Chondrocyte (in vitro differentiated cells): Measurements from ENCODE around the gene GPR27. TPM values are rescaled to one million over a fixed set of nuclear protein-coding genes. Genes with fewer than 3 reads are reported as not detected.

Experiments used
- DNase-seq: peaks from one replicate; pipeline ENCODE4 v3.0.0; 2021; ENCODE audit warnings: mixed read lengths, low spot score
- H3K27ac Mint-ChIP-seq: one replicate; pipeline ENCODE4 v1.8.0; 2021; ENCODE audit warnings: mild to moderate bottlenecking, moderate library complexity, mixed read lengths; ENCODE audit not compliant: unreplicated experiment
- H3K27me3 Mint-ChIP-seq: 2 replicates; pipeline ENCODE4 v1.8.0; 2021; ENCODE audit warnings: low read depth, mixed read lengths
- H3K36me3 Mint-ChIP-seq: 2 replicates; pipeline ENCODE4 v1.8.0; 2021; ENCODE audit warnings: low read depth, mixed read lengths
- H3K4me1 Mint-ChIP-seq: 2 replicates; pipeline ENCODE4 v1.8.0; 2021; ENCODE audit warnings: low read depth, mild to moderate bottlenecking, mixed read lengths
- H3K4me3 Mint-ChIP-seq: one replicate; pipeline ENCODE4 v1.8.0; 2021; ENCODE audit warnings: mild to moderate bottlenecking, moderate library complexity, mixed read lengths; ENCODE audit not compliant: unreplicated experiment
- H3K9me3 Mint-ChIP-seq: 2 replicates; pipeline ENCODE4 v1.8.0; 2021; ENCODE audit warnings: low read depth, mixed read lengths
- total RNA-seq: library from RNA; stranded (reverse); gene quantifications from 3 replicates; pipeline ENCODE4 v1.2.1, GENCODE V29; 2021
- TF ChIP-seq, protein P1 (sequence below): fragments of 200-600 bp; sonication (generic); IDR thresholded peaks from 2 replicates; pipeline ENCODE4 v1.5.0; 2021; ENCODE audit warnings: antibody characterized with exemption, mild to moderate bottlenecking, moderate library complexity

The GPR27 gene
- total RNA-seq, 1 donor from 2014 or later: 5.5 TPM

GRCh38 chr3:71763426-71763825 lies 9.8 kb downstream of the GPR27 start:
- Mint-ChIP-seq H3K9me3 (no peaks in the 10 kb centered on the region), H3K4me3 (no peak overlapping the region), H3K27me3 (peaks cover 48% of the 10 kb centered on the region), H3K27ac (no peak overlapping the region), H3K4me1 (no peaks in the 10 kb centered on the region), H3K36me3 (no peaks in the 10 kb centered on the region)
- TF ChIP-seq, protein P1, sequence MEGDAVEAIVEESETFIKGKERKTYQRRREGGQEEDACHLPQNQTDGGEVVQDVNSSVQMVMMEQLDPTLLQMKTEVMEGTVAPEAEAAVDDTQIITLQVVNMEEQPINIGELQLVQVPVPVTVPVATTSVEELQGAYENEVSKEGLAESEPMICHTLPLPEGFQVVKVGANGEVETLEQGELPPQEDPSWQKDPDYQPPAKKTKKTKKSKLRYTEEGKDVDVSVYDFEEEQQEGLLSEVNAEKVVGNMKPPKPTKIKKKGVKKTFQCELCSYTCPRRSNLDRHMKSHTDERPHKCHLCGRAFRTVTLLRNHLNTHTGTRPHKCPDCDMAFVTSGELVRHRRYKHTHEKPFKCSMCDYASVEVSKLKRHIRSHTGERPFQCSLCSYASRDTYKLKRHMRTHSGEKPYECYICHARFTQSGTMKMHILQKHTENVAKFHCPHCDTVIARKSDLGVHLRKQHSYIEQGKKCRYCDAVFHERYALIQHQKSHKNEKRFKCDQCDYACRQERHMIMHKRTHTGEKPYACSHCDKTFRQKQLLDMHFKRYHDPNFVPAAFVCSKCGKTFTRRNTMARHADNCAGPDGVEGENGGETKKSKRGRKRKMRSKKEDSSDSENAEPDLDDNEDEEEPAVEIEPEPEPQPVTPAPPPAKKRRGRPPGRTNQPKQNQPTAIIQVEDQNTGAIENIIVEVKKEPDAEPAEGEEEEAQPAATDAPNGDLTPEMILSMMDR: no peak
- no peak for DNase-seq

GRCh38 chr3:71771126-71771525 lies 17.5 kb downstream of the GPR27 start:
- Mint-ChIP-seq H3K36me3 (no peaks in the 10 kb centered on the region), H3K27me3 (peaks cover 45% of the 10 kb centered on the region), H3K4me3 (no peak overlapping the region), H3K9me3 (no peaks in the 10 kb centered on the region), H3K4me1 (no peaks in the 10 kb centered on the region), H3K27ac (no peak overlapping the region)
- TF ChIP-seq, protein P1: no peak
- no peak for DNase-seq

- Mint-ChIP-seq H3K36me3 (no peaks in the 10 kb centered on the region), H3K27me3 (peaks cover 46% of the 10 kb centered on the region), H3K9me3 (no peaks in the 10 kb centered on the region), H3K4me1 (no peaks in the 10 kb centered on the region), H3K27ac (no peak overlapping the region), H3K4me3 (no peak overlapping the region)
- DNase-seq: no peak
- TF ChIP-seq, protein P1: no peak
Observed at GRCh38 chr3:71771884-71772283, 18.2 kb downstream of the GPR27 start.

- Mint-ChIP-seq H3K27ac (no peak overlapping the region), H3K36me3 (no peaks in the 10 kb centered on the region), H3K4me3 (no peak overlapping the region), H3K9me3 (no peaks in the 10 kb centered on the region), H3K4me1 (no peaks in the 10 kb centered on the region), H3K27me3 (peaks cover 52% of the 10 kb centered on the region)
- TF ChIP-seq, protein P1: no peak
- no peak for DNase-seq
Observed at GRCh38 chr3:71776538-71776937, 22.9 kb downstream of the GPR27 start.

GRCh38 chr3:71778353-71778752 lies 24.7 kb downstream of the GPR27 start:
- TF ChIP-seq, protein P1: no peak
- no peak overlapping the region for H3K27ac Mint-ChIP-seq
- H3K27me3 Mint-ChIP-seq: peaks cover 58% of the 10 kb centered on the region
- H3K36me3 Mint-ChIP-seq: no peaks in the 10 kb centered on the region
- H3K4me1 Mint-ChIP-seq: no peaks in the 10 kb centered on the region
- no peaks in the 10 kb centered on the region for H3K9me3 Mint-ChIP-seq
- DNase-seq: no peak
- no peak overlapping the region for H3K4me3 Mint-ChIP-seq
